Cortex of kidney (tissue), 1 donor: ENCODE results near the gene GPR162.

Experiments used
- DNase-seq: peaks from one replicate; lab custom pipeline; 2025; lab: John Stamatoyannopoulos, UW

Gene GPR162, protein sequence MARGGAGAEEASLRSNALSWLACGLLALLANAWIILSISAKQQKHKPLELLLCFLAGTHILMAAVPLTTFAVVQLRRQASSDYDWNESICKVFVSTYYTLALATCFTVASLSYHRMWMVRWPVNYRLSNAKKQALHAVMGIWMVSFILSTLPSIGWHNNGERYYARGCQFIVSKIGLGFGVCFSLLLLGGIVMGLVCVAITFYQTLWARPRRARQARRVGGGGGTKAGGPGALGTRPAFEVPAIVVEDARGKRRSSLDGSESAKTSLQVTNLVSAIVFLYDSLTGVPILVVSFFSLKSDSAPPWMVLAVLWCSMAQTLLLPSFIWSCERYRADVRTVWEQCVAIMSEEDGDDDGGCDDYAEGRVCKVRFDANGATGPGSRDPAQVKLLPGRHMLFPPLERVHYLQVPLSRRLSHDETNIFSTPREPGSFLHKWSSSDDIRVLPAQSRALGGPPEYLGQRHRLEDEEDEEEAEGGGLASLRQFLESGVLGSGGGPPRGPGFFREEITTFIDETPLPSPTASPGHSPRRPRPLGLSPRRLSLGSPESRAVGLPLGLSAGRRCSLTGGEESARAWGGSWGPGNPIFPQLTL

DNA sequence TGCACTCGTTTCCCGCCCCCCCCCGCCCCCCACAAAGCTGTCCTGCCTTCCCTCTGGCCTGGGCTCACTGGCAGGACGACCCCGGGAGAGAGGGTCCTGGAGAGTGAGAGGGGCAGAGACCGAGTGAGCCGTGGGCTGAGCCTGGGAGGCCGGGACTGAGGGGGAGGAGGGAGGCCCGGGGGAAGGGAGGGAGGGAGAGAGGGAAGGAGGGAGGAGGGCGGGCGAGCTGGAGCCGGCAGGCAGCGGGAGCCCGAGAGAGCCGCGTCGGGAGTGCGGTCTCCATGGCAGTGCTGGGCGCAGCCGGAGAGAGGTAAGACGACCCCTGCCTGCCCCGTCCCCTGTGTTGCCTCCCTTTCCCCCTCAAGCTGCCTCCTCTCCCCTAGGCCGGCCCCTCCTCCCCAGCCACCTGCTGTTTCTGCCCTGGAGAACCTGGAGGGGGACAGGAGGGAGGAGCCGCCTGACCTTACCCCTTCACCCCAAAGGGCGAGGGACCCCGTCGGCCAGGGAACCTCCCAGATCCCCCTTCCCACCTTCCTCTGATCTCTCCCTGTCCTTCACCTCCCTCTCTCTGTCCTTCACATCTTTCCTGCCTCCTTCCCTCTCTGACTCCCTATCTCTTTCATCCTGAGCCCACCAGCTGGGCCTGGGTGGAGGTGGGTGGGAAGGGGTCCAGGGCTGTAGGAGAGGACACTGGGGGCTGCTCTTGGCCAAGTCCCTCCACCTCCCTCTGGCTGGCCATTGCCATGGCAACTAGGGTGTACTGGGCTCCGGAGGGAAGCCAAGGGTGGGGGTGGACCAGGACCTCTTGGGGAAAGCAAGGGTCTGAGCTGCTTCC is at the start of gene GPR162:
Gene GPR162 (plus strand): TSS at position 231 of the 835 bp plus-strand sequence. CDS start 2,078 bp downstream, outside the sequence.
- no peak for DNase-seq

GRCh38 chr12:6772331-6772695 is 49.3 kb upstream of the GPR162 start, which contains the start of gene LAG3:
Gene LAG3 (plus strand): TSS chr12:6772520. CDS start chr12:6772853, 333 bp downstream.
- no peak for DNase-seq

- DNase-seq, result no peak
These were observed 48.7 kb upstream of the GPR162 start for GRCh38 chr12:6772726-6773589.

DNA sequence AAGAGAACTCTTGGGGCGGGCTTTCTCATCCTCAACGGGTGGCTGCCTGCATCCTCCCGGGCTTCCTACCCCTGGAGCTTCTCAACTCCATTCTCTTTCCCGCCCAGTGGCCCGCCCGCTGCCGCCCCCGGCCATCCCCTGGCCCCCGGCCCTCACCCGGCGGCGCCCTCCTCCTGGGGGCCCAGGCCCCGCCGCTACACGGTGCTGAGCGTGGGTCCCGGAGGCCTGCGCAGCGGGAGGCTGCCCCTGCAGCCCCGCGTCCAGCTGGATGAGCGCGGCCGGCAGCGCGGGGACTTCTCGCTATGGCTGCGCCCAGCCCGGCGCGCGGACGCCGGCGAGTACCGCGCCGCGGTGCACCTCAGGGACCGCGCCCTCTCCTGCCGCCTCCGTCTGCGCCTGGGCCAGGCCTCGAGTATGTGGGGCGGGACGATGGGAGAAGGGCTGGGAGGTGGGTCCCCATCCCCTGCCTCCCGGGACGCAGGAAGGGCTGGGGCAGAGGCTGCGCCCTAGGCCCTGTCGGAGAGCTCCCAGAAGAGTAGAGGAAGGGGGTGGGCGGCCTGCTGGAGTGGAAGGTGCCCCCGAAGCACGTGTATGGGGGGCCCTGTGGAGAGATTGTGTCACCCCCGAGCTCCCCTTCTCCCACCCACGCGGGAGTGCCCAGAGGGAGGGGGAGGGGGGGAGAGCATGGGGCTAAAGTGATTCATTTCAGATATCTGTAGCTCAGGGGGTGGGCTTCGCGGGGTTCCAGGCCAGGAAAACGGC is 47.9 kb upstream of the GPR162 start:
- no peak for DNase-seq

GRCh38 chr12:6774499-6775062 is 47.0 kb upstream of the GPR162 start:
- DNase-seq, result no peak

GRCh38 chr12:6775185-6776174 is 46.1 kb upstream of the GPR162 start:
- no peak for DNase-seq

DNA sequence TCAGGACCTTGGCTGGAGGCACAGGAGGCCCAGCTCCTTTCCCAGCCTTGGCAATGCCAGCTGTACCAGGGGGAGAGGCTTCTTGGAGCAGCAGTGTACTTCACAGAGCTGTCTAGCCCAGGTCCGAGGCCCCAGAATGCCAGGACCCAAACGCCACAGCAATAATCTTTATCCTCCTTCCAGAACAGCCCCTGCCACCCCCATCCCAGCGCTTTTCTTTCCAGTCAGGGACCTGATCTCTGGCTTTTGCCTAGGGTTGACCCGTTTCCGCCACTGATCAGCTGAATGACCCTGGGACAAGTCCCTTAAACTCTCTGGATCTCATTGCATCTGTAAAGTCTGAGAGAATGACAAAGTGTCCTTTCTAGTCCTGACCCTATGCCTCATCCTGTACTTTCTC is 44.2 kb upstream of the GPR162 start:
- DNase-seq, result no peak

GRCh38 chr12:6778217-6778573 is 43.4 kb upstream of the GPR162 start:
- no peak for DNase-seq

GRCh38 chr12:6778574-6779550 is 42.8 kb upstream of the GPR162 start:
- peak; percentile 29 for DNase-seq

DNA sequence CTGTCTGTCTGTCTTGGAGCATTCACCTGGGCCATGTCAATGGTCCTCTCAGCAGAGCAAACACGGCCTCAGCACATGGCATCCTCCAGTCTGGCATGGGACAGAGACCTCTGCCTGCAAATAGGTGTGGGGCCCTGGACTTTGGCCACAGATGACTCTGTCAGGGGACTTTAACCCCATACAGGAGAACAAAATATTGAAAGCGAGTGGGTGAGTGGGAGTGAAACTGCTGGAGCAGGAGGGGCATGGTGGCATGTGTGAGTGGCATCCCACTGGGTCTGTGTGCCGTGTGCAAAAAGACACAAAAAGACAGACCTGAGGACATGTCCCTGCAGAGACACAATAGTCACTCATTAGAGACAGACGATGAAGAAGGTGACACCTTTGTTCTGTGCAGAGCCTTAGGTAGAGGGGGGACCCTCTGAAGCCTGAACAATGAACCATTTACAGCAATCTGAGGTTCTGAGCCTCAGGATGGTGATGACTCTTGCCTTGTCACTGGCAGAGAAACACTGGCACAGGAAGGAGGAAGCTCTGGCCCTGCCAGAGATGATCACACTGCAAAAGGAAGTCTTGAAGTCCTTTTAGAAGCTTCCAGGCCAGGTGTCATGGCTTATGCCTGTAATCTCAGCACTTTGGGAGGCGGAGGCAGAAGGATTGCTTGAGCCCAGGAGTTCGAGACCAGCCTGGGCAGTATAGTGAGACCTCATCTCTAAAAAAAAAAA is 41.8 kb upstream of the GPR162 start:
- no peak for DNase-seq

GRCh38 chr12:6780573-6780972 is 41.0 kb upstream of the GPR162 start:
- DNase-seq, result no peak

- no peak for DNase-seq
These were observed 39.5 kb upstream of the GPR162 start for GRCh38 chr12:6782119-6782518.

DNA sequence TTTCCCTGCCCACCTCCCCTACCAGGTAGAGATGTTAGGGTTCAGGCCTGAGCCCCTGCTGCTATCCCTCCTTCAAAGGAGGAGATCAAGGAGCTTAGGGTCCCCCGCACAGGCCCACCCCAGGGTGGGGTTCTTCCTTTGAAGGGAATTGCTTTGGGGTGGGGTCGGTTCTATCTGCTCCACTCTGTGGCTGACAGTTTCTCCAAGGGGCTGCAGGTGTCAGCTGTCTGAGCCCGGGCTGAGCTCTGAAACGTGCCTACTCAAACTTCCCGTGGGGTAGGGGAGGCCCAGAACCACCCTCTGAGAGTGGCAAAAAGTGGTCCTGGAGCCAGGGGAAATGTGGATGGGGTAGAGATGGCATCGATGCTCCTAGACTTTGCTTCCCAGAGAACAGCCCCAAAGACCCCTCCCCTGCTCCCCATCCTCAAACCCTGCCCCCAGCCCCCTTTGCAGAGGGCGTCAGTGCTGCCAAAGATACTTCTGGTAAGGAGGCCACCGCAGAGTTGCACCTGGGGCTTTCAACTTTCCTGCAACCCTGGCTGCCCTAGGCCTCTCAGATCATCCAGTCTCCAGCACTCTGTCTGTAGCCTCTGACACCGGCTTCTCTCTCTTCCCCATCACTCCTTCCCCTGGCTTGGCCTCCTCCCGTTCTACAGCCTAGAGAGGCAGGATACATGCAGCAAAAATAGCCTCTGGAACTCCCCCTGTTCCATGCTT is 38.6 kb upstream of the GPR162 start:
- no peak for DNase-seq

- DNase-seq, result no peak
These were observed 37.8 kb upstream of the GPR162 start for GRCh38 chr12:6783828-6784227.

- DNase-seq, result no peak
These were observed 37.3 kb upstream of the GPR162 start for GRCh38 chr12:6784296-6784695.

- no peak for DNase-seq
These were observed 36.9 kb upstream of the GPR162 start for GRCh38 chr12:6784761-6785160.
